ENCODE data around the gene TMEFF2. TPM values are rescaled to one million over a fixed set of nuclear protein-coding genes. Genes with fewer than 3 reads are reported as not detected.

TMEFF2 gene
- total and polyA plus RNA-seq, 2 experiments from 2014 or later: 1.7 to 2.2 TPM

- Histone ChIP-seq H3K27me3 (ENCODE audit: insufficient read depth) (no peaks in the 10 kb centered on the region), H3K9me2 (ENCODE audit: insufficient read depth) (no peaks in the 10 kb centered on the region), H3K79me2 (replicated peaks; ENCODE audit: insufficient read depth) (no peaks in the 10 kb centered on the region), H3F3A (replicated peaks; ENCODE audit: low read depth) (no peaks in the 10 kb centered on the region), H3K4me3 (no peak overlapping the region), H3K27ac (ENCODE audit: low read depth) (no peak overlapping the region), H4K20me1 (replicated peaks; ENCODE audit: insufficient read depth) (no peaks in the 10 kb centered on the region), H3K36me3 (ENCODE audit: insufficient read depth) (no peaks in the 10 kb centered on the region), H2AFZ (no peak overlapping the region), H3K4me2 (no peak overlapping the region), H3K4me1 (ENCODE audit: insufficient read depth) (peaks cover 24% of the 10 kb centered on the region)
- ATAC-seq: no peak
- Mint-ChIP-seq H3K9me3 (no peaks in the 10 kb centered on the region), H3K4me3 (no peak overlapping the region), H3K27me3 (ENCODE audit: insufficient read depth, low read depth, poor library complexity) (peaks cover 1% of the 10 kb centered on the region), H3K4me1 (peaks cover 28% of the 10 kb centered on the region), H3K36me3 (ENCODE audit: low read depth) (no peaks in the 10 kb centered on the region), H3K27ac (no peak overlapping the region)
- no peak for TF ChIP-seq ZNF114 (CRISPR knock-in tag; IDR thresholded peaks at IDR 0.05)
- TF ChIP-seq, protein P1, sequence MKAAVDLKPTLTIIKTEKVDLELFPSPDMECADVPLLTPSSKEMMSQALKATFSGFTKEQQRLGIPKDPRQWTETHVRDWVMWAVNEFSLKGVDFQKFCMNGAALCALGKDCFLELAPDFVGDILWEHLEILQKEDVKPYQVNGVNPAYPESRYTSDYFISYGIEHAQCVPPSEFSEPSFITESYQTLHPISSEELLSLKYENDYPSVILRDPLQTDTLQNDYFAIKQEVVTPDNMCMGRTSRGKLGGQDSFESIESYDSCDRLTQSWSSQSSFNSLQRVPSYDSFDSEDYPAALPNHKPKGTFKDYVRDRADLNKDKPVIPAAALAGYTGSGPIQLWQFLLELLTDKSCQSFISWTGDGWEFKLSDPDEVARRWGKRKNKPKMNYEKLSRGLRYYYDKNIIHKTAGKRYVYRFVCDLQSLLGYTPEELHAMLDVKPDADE (IDR thresholded peaks at IDR 0.05): no peak
- no peak for DNase-seq (ENCODE audit: low spot score)
Observed at GRCh38 chr2:192127434-192127833, 67.3 kb downstream of the TMEFF2 start.

GRCh38 chr2:192126912-192127311 is 67.8 kb downstream of the TMEFF2 start:
- DNase-seq (ENCODE audit: low spot score): no peak
- no peaks in the 10 kb centered on the region for H4K20me1 ChIP-seq (replicated peaks; ENCODE audit: insufficient read depth)
- Mint-ChIP-seq H3K4me3 (no peak overlapping the region), H3K27me3 (ENCODE audit: insufficient read depth, low read depth, poor library complexity) (peaks cover 1% of the 10 kb centered on the region), H3K27ac (no peak overlapping the region), H3K36me3 (ENCODE audit: low read depth) (no peaks in the 10 kb centered on the region), H3K9me3 (no peaks in the 10 kb centered on the region), H3K4me1 (peaks cover 25% of the 10 kb centered on the region)
- H3K27ac ChIP-seq (ENCODE audit: low read depth): no peak overlapping the region
- H3K36me3 ChIP-seq (ENCODE audit: insufficient read depth): no peaks in the 10 kb centered on the region
- no peaks in the 10 kb centered on the region for H3F3A ChIP-seq (replicated peaks; ENCODE audit: low read depth)
- ATAC-seq: no peak
- H3K4me2 ChIP-seq: no peak overlapping the region
- H3K4me3 ChIP-seq: no peak overlapping the region
- H3K9me2 ChIP-seq (ENCODE audit: insufficient read depth): no peaks in the 10 kb centered on the region
- H3K79me2 ChIP-seq (replicated peaks; ENCODE audit: insufficient read depth): no peaks in the 10 kb centered on the region
- H2AFZ ChIP-seq: no peak overlapping the region
- no peaks in the 10 kb centered on the region for H3K27me3 ChIP-seq (ENCODE audit: insufficient read depth)
- peaks cover 24% of the 10 kb centered on the region for H3K4me1 ChIP-seq (ENCODE audit: insufficient read depth)
- TF ChIP-seq, protein P2, sequence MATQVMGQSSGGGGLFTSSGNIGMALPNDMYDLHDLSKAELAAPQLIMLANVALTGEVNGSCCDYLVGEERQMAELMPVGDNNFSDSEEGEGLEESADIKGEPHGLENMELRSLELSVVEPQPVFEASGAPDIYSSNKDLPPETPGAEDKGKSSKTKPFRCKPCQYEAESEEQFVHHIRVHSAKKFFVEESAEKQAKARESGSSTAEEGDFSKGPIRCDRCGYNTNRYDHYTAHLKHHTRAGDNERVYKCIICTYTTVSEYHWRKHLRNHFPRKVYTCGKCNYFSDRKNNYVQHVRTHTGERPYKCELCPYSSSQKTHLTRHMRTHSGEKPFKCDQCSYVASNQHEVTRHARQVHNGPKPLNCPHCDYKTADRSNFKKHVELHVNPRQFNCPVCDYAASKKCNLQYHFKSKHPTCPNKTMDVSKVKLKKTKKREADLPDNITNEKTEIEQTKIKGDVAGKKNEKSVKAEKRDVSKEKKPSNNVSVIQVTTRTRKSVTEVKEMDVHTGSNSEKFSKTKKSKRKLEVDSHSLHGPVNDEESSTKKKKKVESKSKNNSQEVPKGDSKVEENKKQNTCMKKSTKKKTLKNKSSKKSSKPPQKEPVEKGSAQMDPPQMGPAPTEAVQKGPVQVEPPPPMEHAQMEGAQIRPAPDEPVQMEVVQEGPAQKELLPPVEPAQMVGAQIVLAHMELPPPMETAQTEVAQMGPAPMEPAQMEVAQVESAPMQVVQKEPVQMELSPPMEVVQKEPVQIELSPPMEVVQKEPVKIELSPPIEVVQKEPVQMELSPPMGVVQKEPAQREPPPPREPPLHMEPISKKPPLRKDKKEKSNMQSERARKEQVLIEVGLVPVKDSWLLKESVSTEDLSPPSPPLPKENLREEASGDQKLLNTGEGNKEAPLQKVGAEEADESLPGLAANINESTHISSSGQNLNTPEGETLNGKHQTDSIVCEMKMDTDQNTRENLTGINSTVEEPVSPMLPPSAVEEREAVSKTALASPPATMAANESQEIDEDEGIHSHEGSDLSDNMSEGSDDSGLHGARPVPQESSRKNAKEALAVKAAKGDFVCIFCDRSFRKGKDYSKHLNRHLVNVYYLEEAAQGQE (IDR thresholded peaks at IDR 0.05; ENCODE audit: unreplicated experiment): no peak
- TF ChIP-seq POLR2AphosphoS5 (IDR thresholded peaks at IDR 0.05; ENCODE audit: low read depth) (no peak), ZNF114 (CRISPR knock-in tag; IDR thresholded peaks at IDR 0.05) (no peak), JUNB (IDR thresholded peaks at IDR 0.05; ENCODE audit: unreplicated experiment) (no peak), EZH2 (IDR thresholded peaks at IDR 0.05; ENCODE audit: low read depth, unreplicated experiment) (no peak), CREB1 (CRISPR knock-in tag; IDR thresholded peaks at IDR 0.05; ENCODE audit: low read depth) (no peak), EZH2phosphoT487 (IDR thresholded peaks at IDR 0.05; ENCODE audit: unreplicated experiment) (no peak)
- TF ChIP-seq, protein P3, sequence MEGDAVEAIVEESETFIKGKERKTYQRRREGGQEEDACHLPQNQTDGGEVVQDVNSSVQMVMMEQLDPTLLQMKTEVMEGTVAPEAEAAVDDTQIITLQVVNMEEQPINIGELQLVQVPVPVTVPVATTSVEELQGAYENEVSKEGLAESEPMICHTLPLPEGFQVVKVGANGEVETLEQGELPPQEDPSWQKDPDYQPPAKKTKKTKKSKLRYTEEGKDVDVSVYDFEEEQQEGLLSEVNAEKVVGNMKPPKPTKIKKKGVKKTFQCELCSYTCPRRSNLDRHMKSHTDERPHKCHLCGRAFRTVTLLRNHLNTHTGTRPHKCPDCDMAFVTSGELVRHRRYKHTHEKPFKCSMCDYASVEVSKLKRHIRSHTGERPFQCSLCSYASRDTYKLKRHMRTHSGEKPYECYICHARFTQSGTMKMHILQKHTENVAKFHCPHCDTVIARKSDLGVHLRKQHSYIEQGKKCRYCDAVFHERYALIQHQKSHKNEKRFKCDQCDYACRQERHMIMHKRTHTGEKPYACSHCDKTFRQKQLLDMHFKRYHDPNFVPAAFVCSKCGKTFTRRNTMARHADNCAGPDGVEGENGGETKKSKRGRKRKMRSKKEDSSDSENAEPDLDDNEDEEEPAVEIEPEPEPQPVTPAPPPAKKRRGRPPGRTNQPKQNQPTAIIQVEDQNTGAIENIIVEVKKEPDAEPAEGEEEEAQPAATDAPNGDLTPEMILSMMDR (conservative IDR thresholded peaks at IDR 0.05; ENCODE audit: low read depth in 2 of 2): no peak
- TF ChIP-seq, protein P1 (IDR thresholded peaks at IDR 0.05): no peak
